WTC11 (cell line): ENCODE measurements around the gene SLC34A1. TPM values are rescaled to one million over a fixed set of nuclear protein-coding genes. Genes with fewer than 3 reads are reported as not detected.

Experiments used
- ATAC-seq: fragments of 200-7000 bp; cut with Tn5 transposase; 2 replicates; pipeline ENCODE4 v1.10.0; 2021; ENCODE audit warnings: mild to moderate bottlenecking, moderate library complexity
- CTCF ChIA-PET: fragments of 300-600 bp; sonication (Branson Sonifier 250); formaldehyde crosslinking; loops from one replicate; lab custom pipeline; 2021; ENCODE audit warnings: antibody characterized with exemption; lab: Charles Lee
- POLR2A ChIA-PET: fragments of 350-600 bp; sonication (Branson Sonifier 250); formaldehyde crosslinking; loops from one replicate; lab custom pipeline; 2021; ENCODE audit warnings: antibody characterized with exemption; lab: Charles Lee
- DNase-seq: peaks from one replicate; pipeline ENCODE4 v3.0.0; 2021; ENCODE audit warnings: low spot score
- H3K27ac Mint-ChIP-seq: 2 replicates; pipeline ENCODE4 v1.8.0; 2021; ENCODE audit warnings: mixed read lengths
- H3K27me3 Mint-ChIP-seq: 2 replicates; pipeline ENCODE4 v1.8.0; 2021; ENCODE audit warnings: low read depth, mild to moderate bottlenecking, moderate library complexity, mixed read lengths
- H3K36me3 Mint-ChIP-seq: 2 replicates; pipeline ENCODE4 v1.8.0; 2021; ENCODE audit warnings: mixed read lengths
- H3K4me1 Mint-ChIP-seq: 2 replicates; pipeline ENCODE4 v1.8.0; 2022; ENCODE audit warnings: mixed read lengths
- H3K4me3 Mint-ChIP-seq: 2 replicates; pipeline ENCODE4 v1.8.0; 2021; ENCODE audit warnings: mild to moderate bottlenecking, moderate library complexity, mixed read lengths
- H3K9me3 Mint-ChIP-seq: 2 replicates; pipeline ENCODE4 v1.8.0; 2021; ENCODE audit warnings: mixed read lengths
- ATF2 ChIP-seq: sonication (generic); formaldehyde crosslinking; IDR thresholded peaks from 2 replicates; pipeline ENCODE4 v1.8.1; 2022; ENCODE audit warnings: low read depth, missing genetic modification reagents, borderline replicate concordance
- CREB1 ChIP-seq: sonication (generic); formaldehyde crosslinking; IDR thresholded peaks from 2 replicates; pipeline ENCODE4 v1.8.0; 2023; ENCODE audit warnings: mild to moderate bottlenecking, missing genetic modification reagents
- CTCF ChIP-seq: fragments of 200-600 bp; IDR thresholded peaks from 2 replicates; pipeline ENCODE4 v1.8.0; 2022; ENCODE audit warnings: antibody characterized with exemption
- ELF4 ChIP-seq: sonication (generic); formaldehyde crosslinking; IDR thresholded peaks from 2 replicates; pipeline ENCODE4 v1.8.1; 2022; ENCODE audit warnings: low read depth, mild to moderate bottlenecking, moderate library complexity, missing genetic modification reagents
- FOXK1 ChIP-seq: sonication (generic); formaldehyde crosslinking; IDR thresholded peaks from 2 replicates; pipeline ENCODE4 v1.8.0; 2022; ENCODE audit warnings: mild to moderate bottlenecking, moderate library complexity, missing genetic modification reagents
- FOXP1 ChIP-seq: sonication (generic); formaldehyde crosslinking; IDR thresholded peaks from 2 replicates; pipeline ENCODE4 v1.8.0; 2022; ENCODE audit warnings: missing genetic modification reagents, mild to moderate bottlenecking, moderate library complexity, borderline replicate concordance
- NFYB ChIP-seq: sonication (generic); formaldehyde crosslinking; conservative IDR thresholded peaks from 2 replicates; pipeline ENCODE4 v1.8.0; 2022; ENCODE audit warnings: low read depth, missing genetic modification reagents
- NR1H2 ChIP-seq: sonication (generic); formaldehyde crosslinking; IDR thresholded peaks from 2 replicates; pipeline ENCODE4 v1.9.0; 2021; ENCODE audit warnings: mild to moderate bottlenecking, moderate library complexity, missing genetic modification reagents
- OVOL2 ChIP-seq: fragments of 250-450 bp; sonication (Bioruptor Pico); IDR thresholded peaks from 2 replicates; pipeline ENCODE4 v1.9.0; 2021; ENCODE audit warnings: mild to moderate bottlenecking, borderline replicate concordance
- PRDM15 ChIP-seq: sonication (generic); formaldehyde crosslinking; IDR thresholded peaks from 2 replicates; pipeline ENCODE4 v1.8.0; 2022; ENCODE audit warnings: missing genetic modification reagents
- RORB ChIP-seq: fragments of 250-450 bp; sonication (Bioruptor Pico); IDR thresholded peaks from 2 replicates; pipeline ENCODE4 v1.9.0; 2021; ENCODE audit warnings: mild to moderate bottlenecking
- SMAD4 ChIP-seq: sonication (generic); formaldehyde crosslinking; IDR thresholded peaks from 2 replicates; pipeline ENCODE4 v1.8.0; 2022; ENCODE audit warnings: mild to moderate bottlenecking, missing genetic modification reagents
- STAT6 ChIP-seq: sonication (generic); formaldehyde crosslinking; conservative IDR thresholded peaks from 2 replicates; pipeline ENCODE4 v1.8.1; 2023; ENCODE audit warnings: mild to moderate bottlenecking, low read depth, missing genetic modification reagents, moderate library complexity
- TCF7 ChIP-seq: sonication (generic); formaldehyde crosslinking; IDR thresholded peaks from 2 replicates; pipeline ENCODE4 v1.8.0; 2022; ENCODE audit warnings: mild to moderate bottlenecking, low read depth, missing genetic modification reagents, moderate library complexity
- ZNF138 ChIP-seq: sonication (generic); formaldehyde crosslinking; conservative IDR thresholded peaks from 2 replicates; pipeline ENCODE4 v1.8.1; 2022; ENCODE audit warnings: mild to moderate bottlenecking, moderate library complexity, missing genetic modification reagents
- ZNF317 ChIP-seq: sonication (generic); formaldehyde crosslinking; IDR thresholded peaks from 2 replicates; pipeline ENCODE4 v1.8.1; 2023; ENCODE audit warnings: low read depth, mild to moderate bottlenecking, moderate library complexity, missing genetic modification reagents, borderline replicate concordance
- ZNF396 ChIP-seq: fragments of 250-450 bp; sonication (Bioruptor Pico); IDR thresholded peaks from 2 replicates; pipeline ENCODE4 v1.8.0; 2021; ENCODE audit warnings: mild to moderate bottlenecking, moderate library complexity, borderline replicate concordance
- total RNA-seq: library from RNA; stranded (reverse); gene quantifications from 3 replicates; pipeline ENCODE4 v1.2.3, GENCODE V29; 2021
- TF ChIP-seq, protein P1 (sequence below): sonication (generic); formaldehyde crosslinking; IDR thresholded peaks from 2 replicates; pipeline ENCODE4 v1.8.0; 2022; ENCODE audit warnings: mild to moderate bottlenecking, missing genetic modification reagents
- TF ChIP-seq, protein P2 (sequence below): fragments of 250-450 bp; sonication (Bioruptor Pico); IDR thresholded peaks from 2 replicates; pipeline ENCODE4 v1.9.0; 2021; ENCODE audit warnings: mild to moderate bottlenecking

The SLC34A1 gene
- total RNA-seq, 1 experiment from 2014 or later, result not detected

- TF ChIP-seq STAT6, result no peak
- TF ChIP-seq ATF2 (CRISPR knock-in tag), result no peak
These were observed at the start of gene SLC34A1 (continued) for GRCh38 chr5:177384134-177384533.

DNA sequence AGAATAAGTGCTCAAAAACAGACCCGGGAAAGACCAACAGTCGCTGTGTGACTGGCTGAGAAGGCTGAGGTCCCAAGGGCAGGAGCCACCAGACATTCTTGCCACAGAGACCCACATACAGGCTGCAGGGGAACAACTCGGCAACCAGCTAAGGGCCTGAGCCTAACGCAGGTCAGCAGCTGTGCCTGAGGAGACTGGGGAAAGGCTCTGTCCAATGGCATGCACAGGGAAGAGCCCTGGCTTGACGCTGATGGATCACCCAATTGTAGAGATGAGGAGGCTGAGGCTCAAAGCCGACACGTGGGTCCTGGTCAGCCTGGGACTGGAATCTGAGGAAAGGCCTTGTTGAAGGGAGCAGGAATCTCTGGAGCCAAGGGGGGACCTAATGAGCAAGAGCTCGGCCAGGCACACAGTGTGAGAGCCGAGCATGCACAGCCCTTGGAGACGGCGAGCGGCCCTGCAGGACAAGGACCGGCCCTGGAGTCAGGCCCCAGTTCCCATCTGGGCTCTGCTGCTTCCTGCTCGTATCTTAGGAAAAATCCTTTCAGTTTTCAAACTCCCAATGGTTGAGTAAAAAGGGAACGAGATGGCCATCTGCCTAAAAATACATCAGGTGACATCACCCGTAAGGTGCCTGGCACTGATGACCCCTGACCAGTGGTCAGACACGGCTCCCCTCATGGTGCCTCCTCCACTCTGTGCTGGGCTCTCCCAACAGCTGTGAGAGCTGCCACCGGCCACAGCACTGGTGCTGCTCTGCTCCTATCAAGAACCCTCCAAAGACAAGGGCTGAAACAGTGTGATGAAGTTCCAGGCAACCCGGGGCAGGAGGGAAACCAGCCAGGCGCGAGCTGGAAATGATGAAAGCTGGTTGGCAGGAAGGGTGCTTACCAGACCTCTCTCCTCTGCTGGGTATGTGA lies 49.2 kb upstream of the SLC34A1 start:
- POLR2A ChIA-PET, result no interaction called here
- no peaks in the 10 kb centered on the region for H3K27me3 Mint-ChIP-seq
- TF ChIP-seq CTCF, result no peak
- no peak for TF ChIP-seq ELF4 (CRISPR knock-in tag)
- TF ChIP-seq, protein P1, sequence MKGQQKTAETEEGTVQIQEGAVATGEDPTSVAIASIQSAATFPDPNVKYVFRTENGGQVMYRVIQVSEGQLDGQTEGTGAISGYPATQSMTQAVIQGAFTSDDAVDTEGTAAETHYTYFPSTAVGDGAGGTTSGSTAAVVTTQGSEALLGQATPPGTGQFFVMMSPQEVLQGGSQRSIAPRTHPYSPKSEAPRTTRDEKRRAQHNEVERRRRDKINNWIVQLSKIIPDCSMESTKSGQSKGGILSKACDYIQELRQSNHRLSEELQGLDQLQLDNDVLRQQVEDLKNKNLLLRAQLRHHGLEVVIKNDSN, result no peak
- no peak for TF ChIP-seq NFYB
- TF ChIP-seq, protein P2, sequence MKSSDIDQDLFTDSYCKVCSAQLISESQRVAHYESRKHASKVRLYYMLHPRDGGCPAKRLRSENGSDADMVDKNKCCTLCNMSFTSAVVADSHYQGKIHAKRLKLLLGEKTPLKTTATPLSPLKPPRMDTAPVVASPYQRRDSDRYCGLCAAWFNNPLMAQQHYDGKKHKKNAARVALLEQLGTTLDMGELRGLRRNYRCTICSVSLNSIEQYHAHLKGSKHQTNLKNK, result no peak
- TF ChIP-seq SMAD4 (CRISPR knock-in tag), result no peak
- no peak for TF ChIP-seq OVOL2 (CRISPR knock-in tag)
- TF ChIP-seq ZNF138 (CRISPR knock-in tag), result no peak
- no peak for TF ChIP-seq TCF7 (CRISPR knock-in tag)
- TF ChIP-seq ATF2 (CRISPR knock-in tag), result no peak
- no peak for TF ChIP-seq CREB1
- no peak for TF ChIP-seq NR1H2
- no peak for TF ChIP-seq ZNF396 (CRISPR knock-in tag)
- no peak for TF ChIP-seq PRDM15 (CRISPR knock-in tag)
- no peak for TF ChIP-seq FOXP1 (CRISPR knock-in tag)
- TF ChIP-seq RORB, result no peak
- TF ChIP-seq FOXK1 (CRISPR knock-in tag), result no peak
- TF ChIP-seq ZNF317, result no peak
- TF ChIP-seq, all 79 proteins: peak for 0
- DNase-seq (no peak), ATAC-seq (no peak)
- CTCF ChIA-PET, result interaction anchor here (0.6 to 2.5 kb wide), 5 partner anchors 9 to 36 kb away, joined by 6 to 23 read pairs (median 8); no protein-coding TSS in a partner anchor
- Mint-ChIP-seq H3K9me3 (no peaks in the 10 kb centered on the region), H3K27ac (peak overlapping the region; percentile 97), H3K36me3 (peaks cover 57% of the 10 kb centered on the region), H3K4me3 (no peak overlapping the region), H3K4me1 (peaks cover 38% of the 10 kb centered on the region)
